IMR-90 (cell line): ENCODE measurements around the gene MTAP. TPM values are rescaled to one million over a fixed set of nuclear protein-coding genes. Genes with fewer than 3 reads are reported as not detected.

ENCODE experiments used
- ATAC-seq: fragments of 200-7000 bp; cut with Tn5 transposase; 2 replicates; pipeline ENCODE4 v1.9.1; 2020; ENCODE audit warnings: low read depth, mild to moderate bottlenecking, moderate library complexity
- BruUV-seq: library from RNA; stranded (reverse); fragments of 400-500 nt; replicated peaks from 2 replicates; lab custom pipeline; 2021; lab: Mats Ljungman, UMichigan
- CTCF ChIA-PET: fragments of 300-600 bp; formaldehyde crosslinking; extraction: SDS; loops from one replicate; lab custom pipeline; 2021; ENCODE audit warnings: antibody characterized with exemption; lab: Yijun Ruan, JAX
- POLR2A ChIA-PET: fragments of 300-600 bp; sonication (Branson Sonifier 250); formaldehyde crosslinking; loops from one replicate; lab custom pipeline; 2022; ENCODE audit warnings: antibody characterized with exemption; ENCODE audit not compliant: unreplicated experiment; lab: Charles Lee
- DNase-seq: peaks from one replicate; pipeline ENCODE4 v3.0.0; 2013
- H2AFZ ChIP-seq: replicated peaks from 2 replicates; pipeline ENCODE3; 2013; ENCODE audit warnings: low read length, mild to moderate bottlenecking; ENCODE audit not compliant: poor library complexity
- H2AK5ac ChIP-seq: 2 replicates; pipeline ENCODE4 v1.6.1; 2013; ENCODE audit warnings: low read depth, low read length, inconsistent platforms
- H2AK9ac ChIP-seq: replicated peaks from 2 replicates; pipeline ENCODE3; 2013; ENCODE audit warnings: mild to moderate bottlenecking, low read depth, low read length, moderate library complexity; ENCODE audit not compliant: poor library complexity
- H2BK120ac ChIP-seq: 2 replicates; pipeline ENCODE4 v1.6.1; 2013; ENCODE audit warnings: low read depth, low read length, inconsistent platforms
- H2BK15ac ChIP-seq: 3 replicates; pipeline ENCODE4 v1.6.1; 2013; ENCODE audit warnings: low read depth, low read length, inconsistent platforms
- H2BK20ac ChIP-seq: 2 replicates; pipeline ENCODE4 v1.6.1; 2013; ENCODE audit warnings: low read depth, mild to moderate bottlenecking, inconsistent platforms, low read length, moderate library complexity
- H2BK5ac ChIP-seq: 2 replicates; pipeline ENCODE4 v1.6.1; 2013; ENCODE audit warnings: mild to moderate bottlenecking, low read depth, low read length, inconsistent platforms; ENCODE audit not compliant: poor library complexity, severe bottlenecking
- H3K14ac ChIP-seq: replicated peaks from 2 replicates; pipeline ENCODE4 v1.6.1; 2013; ENCODE audit warnings: low read depth, low read length, inconsistent platforms
- H3K18ac ChIP-seq: 2 replicates; pipeline ENCODE4 v1.6.1; 2013; ENCODE audit warnings: low read depth, low read length, control low read depth
- H3K23ac ChIP-seq: 2 replicates; pipeline ENCODE4 v1.6.1; 2013; ENCODE audit warnings: low read depth, low read length, inconsistent platforms
- H3K27ac ChIP-seq: 2 replicates; pipeline ENCODE4 v1.5.1; 2013; ENCODE audit warnings: mild to moderate bottlenecking, control low read depth, low read length; ENCODE audit not compliant: insufficient read depth
- H3K27me3 ChIP-seq: 2 replicates; pipeline ENCODE4 v1.6.1; 2013; ENCODE audit warnings: low read length; ENCODE audit not compliant: control insufficient read depth, insufficient read depth
- H3K36me3 ChIP-seq: 2 replicates; pipeline ENCODE4 v1.6.1; 2013; ENCODE audit warnings: low read length, mixed read lengths; ENCODE audit not compliant: control insufficient read depth, insufficient read depth
- H3K4ac ChIP-seq: 2 replicates; pipeline ENCODE4 v1.6.1; 2013; ENCODE audit warnings: low read depth, low read length, inconsistent platforms
- H3K4me1 ChIP-seq: 2 replicates; pipeline ENCODE4 v1.6.1; 2013; ENCODE audit warnings: low read length, mixed read lengths; ENCODE audit not compliant: control insufficient read depth, insufficient read depth
- H3K4me2 ChIP-seq: 2 replicates; pipeline ENCODE4 v1.6.1; 2013; ENCODE audit warnings: low read depth, mild to moderate bottlenecking, control low read depth, low read length, moderate library complexity
- H3K4me3 ChIP-seq: 2 replicates; pipeline ENCODE4 v1.5.1; 2013; ENCODE audit warnings: low read depth, mild to moderate bottlenecking, control low read depth, low read length, moderate library complexity; ENCODE audit not compliant: insufficient read depth
- H3K56ac ChIP-seq: 2 replicates; pipeline ENCODE4 v1.6.1; 2013; ENCODE audit warnings: low read length, inconsistent platforms; ENCODE audit not compliant: insufficient read depth; ENCODE audit errors: extremely low read depth
- H3K79me1 ChIP-seq, 2 experiments: 2 replicates each; pipeline ENCODE4 v1.6.1; 2013; ENCODE audit warnings: low read length in 2 of 2, inconsistent platforms in 1 of 2, low read depth in 1 of 2
- H3K9ac ChIP-seq: 2 replicates; pipeline ENCODE4 v1.6.1; 2013; ENCODE audit warnings: low read depth, low read length, control low read depth
- H3K9me1 ChIP-seq: 2 replicates; pipeline ENCODE4 v1.6.1; 2013; ENCODE audit warnings: low read length, inconsistent platforms; ENCODE audit not compliant: insufficient read depth
- H3K9me3 ChIP-seq: 2 replicates; pipeline ENCODE4 v1.6.1; 2013; ENCODE audit warnings: low read length; ENCODE audit not compliant: control insufficient read depth, insufficient read depth
- H4K20me1 ChIP-seq: 2 replicates; pipeline ENCODE4 v1.6.1; 2013; ENCODE audit warnings: low read length, inconsistent platforms; ENCODE audit not compliant: insufficient read depth
- H4K5ac ChIP-seq: 2 replicates; pipeline ENCODE4 v1.6.1; 2013; ENCODE audit warnings: mild to moderate bottlenecking, low read depth, low read length, control low read depth
- H4K8ac ChIP-seq, 2 experiments: 2 replicates each; pipeline ENCODE4 v1.6.1; 2013; ENCODE audit warnings: low read depth in 2 of 2, low read length in 2 of 2, control low read depth in 1 of 2, inconsistent platforms in 1 of 2
- H4K91ac ChIP-seq: 2 replicates; pipeline ENCODE4 v1.6.1; 2013; ENCODE audit warnings: low read depth, low read length, inconsistent platforms; ENCODE audit not compliant: insufficient read depth
- BHLHE40 ChIP-seq: fragments of 150-350 bp; IDR thresholded peaks from 2 replicates; pipeline ENCODE4 v1.6.1; 2016; ENCODE audit warnings: mild to moderate bottlenecking, low read depth, low read length
- CEBPB ChIP-seq: IDR thresholded peaks from 2 replicates; pipeline ENCODE4 v1.6.1; 2012; ENCODE audit warnings: low read depth, low read length, improper control_type of control experiment
- CHD1 ChIP-seq: IDR thresholded peaks from 2 replicates; pipeline ENCODE4 v1.6.1; 2012; ENCODE audit warnings: low read depth, low read length, improper control_type of control experiment
- CTCF ChIP-seq: conservative IDR thresholded peaks from 2 replicates; pipeline ENCODE4 v1.5.1; 2012; ENCODE audit warnings: mild to moderate bottlenecking, low read depth, low read length, improper control_type of control experiment
- ELK1 ChIP-seq: fragments of 150-350 bp; IDR thresholded peaks from 2 replicates; pipeline ENCODE4 v1.6.1; 2016; ENCODE audit warnings: low read depth, mild to moderate bottlenecking, low read length, moderate library complexity, borderline replicate concordance
- FOS ChIP-seq: fragments of 150-350 bp; IDR thresholded peaks from 2 replicates; pipeline ENCODE4 v1.6.1; 2016; ENCODE audit warnings: low read depth, low read length
- MAFK ChIP-seq: IDR thresholded peaks from 2 replicates; pipeline ENCODE4 v1.6.1; 2012; ENCODE audit warnings: low read depth, low read length, improper control_type of control experiment
- MAZ ChIP-seq: IDR thresholded peaks from 2 replicates; pipeline ENCODE4 v1.6.1; 2012; ENCODE audit warnings: low read depth, mild to moderate bottlenecking, low read length, improper control_type of control experiment, moderate library complexity, borderline replicate concordance
- MXI1 ChIP-seq: IDR thresholded peaks from 2 replicates; pipeline ENCODE4 v1.6.1; 2012; ENCODE audit warnings: low read depth, mild to moderate bottlenecking, low read length, moderate library complexity, borderline replicate concordance
- NFE2L2 ChIP-seq: fragments of 150-350 bp; IDR thresholded peaks from 2 replicates; pipeline ENCODE4 v1.6.1; 2016; ENCODE audit warnings: low read depth, mild to moderate bottlenecking, low read length
- POLR2A ChIP-seq: IDR thresholded peaks from 2 replicates; pipeline ENCODE4 v1.6.1; 2012; ENCODE audit warnings: mild to moderate bottlenecking, low read depth, low read length
- RAD21 ChIP-seq: IDR thresholded peaks from 2 replicates; pipeline ENCODE4 v1.6.1; 2012; ENCODE audit warnings: low read length, improper control_type of control experiment
- RCOR1 ChIP-seq: IDR thresholded peaks from 2 replicates; pipeline ENCODE4 v1.6.1; 2012; ENCODE audit warnings: mild to moderate bottlenecking, low read length, improper control_type of control experiment; ENCODE audit not compliant: insufficient replicate concordance
- RFX5 ChIP-seq: IDR thresholded peaks from 2 replicates; pipeline ENCODE4 v1.8.0; 2012; ENCODE audit warnings: low read depth, mild to moderate bottlenecking, low read length, moderate library complexity
- SMC3 ChIP-seq: fragments of 150-350 bp; IDR thresholded peaks from 2 replicates; pipeline ENCODE4 v1.6.1; 2016; ENCODE audit warnings: low read depth, mild to moderate bottlenecking, antibody characterized with exemption, low read length, moderate library complexity
- USF2 ChIP-seq: fragments of 150-350 bp; IDR thresholded peaks from 2 replicates; pipeline ENCODE4 v1.6.1; 2017; ENCODE audit warnings: mild to moderate bottlenecking, antibody characterized with exemption, low read length, low read depth
- WGBS, 2 experiments: methylation state at CpG; one replicate each; pipeline versions ENCODE4 v1.1.5 to v1.1.7; 2013; ENCODE audit warnings: missing lambda C conversion rate in 2 of 2; ENCODE audit not compliant: insufficient read length in 1 of 2; ENCODE audit errors: extremely low coverage in 2 of 2; 5-methylcytosine and 5-hydroxymethylcytosine counted together
- dilution Hi-C: fragments of 300-500 bp; cut with HindIII; formaldehyde crosslinking; loops from one replicate; pipeline ENCODE4 v1.14.3; 2018; ENCODE audit warnings: low sequenced_read_pairs; ENCODE audit not compliant: unreplicated experiment
- in situ Hi-C: fragments of 300-500 bp; cut with MboI; formaldehyde crosslinking; loops from 3 replicates; pipeline ENCODE4 v1.14.3; 2019; ENCODE audit warnings: low sequenced_read_pairs, inconsistent platforms, mixed read lengths
- intact Hi-C: fragments of 100-400 bp; cut with micrococcal nuclease; formaldehyde crosslinking; loops from 2 replicates; pipeline ENCODE4 v1.10.0; 2022
- polyA plus RNA-seq, 3 experiments: library from polyadenylated mRNA; depleted of rRNA; stranded (reverse); fragments of >200 nt; gene quantifications; 2 replicates each; pipeline ENCODE4 v1.2.3, GENCODE V29; 2012; ENCODE audit warnings: low replicate concordance in 1 of 3
- total RNA-seq: library from RNA; depleted of rRNA; stranded (reverse); fragments of >200 nt; gene quantifications from 2 replicates; pipeline ENCODE4 v1.2.3, GENCODE V29; 2012

Gene MTAP
- total and polyA plus RNA-seq, 2 of the 4 experiments (the other 2 are of a cell fraction): 15.7 to 50.9 TPM

- Histone ChIP-seq H2AK5ac (no peak overlapping the region), H2BK120ac (no peak overlapping the region), H2BK5ac (no peak overlapping the region), H3K4me1 (peaks cover 6% of the 10 kb centered on the region), H3K27ac (no peak overlapping the region), H3K56ac (no peak overlapping the region), H4K20me1 (no peaks in the 10 kb centered on the region), H3K4me3 (no peak overlapping the region), H2AFZ (no peak overlapping the region), H3K9me1 (peaks cover 3% of the 10 kb centered on the region; the same call in 1 of the 2 replicates), H3K36me3 (no peaks in the 10 kb centered on the region), H4K91ac (no peak overlapping the region), H3K23ac (no peak overlapping the region), H3K79me1 (no peaks in the 10 kb centered on the region), H4K8ac (peak overlapping the region in 1 of 2 experiments; percentile 10; a peak in 2 of 4 replicates), H3K9me3 (no peaks in the 10 kb centered on the region), H2BK20ac (peak overlapping the region; percentile 2; the same call in 1 of the 2 replicates), H3K27me3 (no peaks in the 10 kb centered on the region), H3K9ac (no peak overlapping the region), H3K14ac (no peak overlapping the region), H4K5ac (no peak overlapping the region), H3K4ac (no peak overlapping the region), H2AK9ac (no peak overlapping the region), H3K4me2 (no peak overlapping the region), H3K18ac (no peak overlapping the region; the same call in 1 of the 2 replicates), H2BK15ac (no peak overlapping the region)
- dilution Hi-C loops: loop anchor here (25.0 kb wide), 1 partner anchor 220 kb away; no protein-coding TSS in a partner anchor
- TF ChIP-seq MAFK: no peak
- TF ChIP-seq RFX5: no peak
- TF ChIP-seq RCOR1: no peak
- TF ChIP-seq CEBPB: no peak
- TF ChIP-seq BHLHE40: no peak
- no peak for TF ChIP-seq CTCF
- no peak for TF ChIP-seq FOS
- TF ChIP-seq USF2: no peak
- no peak for TF ChIP-seq NFE2L2
- TF ChIP-seq CHD1: no peak
- TF ChIP-seq SMC3: no peak
- no peak for TF ChIP-seq POLR2A
- no peak for TF ChIP-seq MAZ
- no peak for TF ChIP-seq ELK1
- TF ChIP-seq RAD21: no peak
- TF ChIP-seq MXI1: no peak
- in situ Hi-C loops: loop anchor here (25.0 kb wide), 2 partner anchors 95 to 570 kb away; partner anchors contain the start of genes IFNA10, IFNA16 and IFNA7
- WGBS, 2 experiments: no CpG with 5 or more reads among the region's 2 CpGs
- no TSS peak for BruUV-seq
- ChIA-PET CTCF (no interaction called here), POLR2A (no interaction called here)
- ATAC-seq: no peak
- intact Hi-C loops: no loop called here
- DNase-seq: no peak
These were observed 20.2 kb upstream of the MTAP start for GRCh38 chr9:21782205-21782604.
